ENCODE data around the gene SEC61B. TPM values are rescaled to one million over a fixed set of nuclear protein-coding genes. Genes with fewer than 3 reads are reported as not detected.
A peak's percentile ranks its signal among the peaks of the same experiment; 100 is the strongest.

Gene SEC61B
- total and polyA plus RNA-seq, 9 of the 15 experiments (the other 6 are each of a cell fraction or from before 2014, with no cell fraction given), result 57.8 to 262 (median 172) TPM

DNA sequence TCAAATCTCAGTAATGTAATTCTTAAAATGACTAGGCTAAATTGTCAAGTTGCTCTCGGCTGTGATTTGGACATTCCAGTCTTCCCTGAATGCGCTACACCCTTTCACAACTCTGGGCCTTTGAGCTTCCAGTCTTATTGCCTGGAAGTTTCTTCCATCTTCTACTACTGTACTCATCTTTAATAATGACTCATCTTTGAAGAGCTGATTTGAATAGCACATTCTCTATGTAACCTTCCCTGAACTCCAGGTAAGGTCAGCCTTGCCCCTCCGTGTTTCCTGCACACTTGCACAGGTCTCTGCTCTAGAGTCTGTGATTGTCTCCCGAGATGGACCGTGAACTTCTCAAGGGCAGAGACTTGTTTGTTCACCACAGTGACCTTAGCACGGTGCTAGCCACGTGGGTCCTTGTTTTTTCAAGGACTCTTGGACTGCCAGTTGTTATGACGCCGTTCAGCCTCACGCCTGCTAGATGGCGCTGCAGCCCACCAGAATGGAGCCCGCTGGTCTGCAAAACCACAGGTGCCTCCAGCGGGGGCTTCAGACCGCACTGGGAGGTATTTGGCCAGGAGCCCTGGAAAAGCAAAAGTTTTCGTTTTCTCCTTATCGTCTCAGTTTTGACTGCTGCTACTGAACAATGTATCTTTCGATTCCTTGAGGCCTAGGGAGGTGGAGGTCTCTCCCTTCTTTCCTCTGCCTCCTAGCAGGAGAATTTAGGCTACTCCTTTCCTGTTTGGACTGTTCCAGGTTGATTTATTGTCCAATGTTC lies 44.4 kb downstream of the SEC61B start (continued):
- TF ChIP-seq CTBP1 (IDR thresholded peaks at IDR 0.05; ENCODE audit: borderline replicate concordance) (peak; percentile 53; the same call in 1 of the 2 replicates), RBM17 (IDR thresholded peaks at IDR 0.05; ENCODE audit: borderline replicate concordance, low read depth, low read length) (no peak), ZBTB12 (CRISPR knock-in tag; IDR thresholded peaks at IDR 0.05) (no peak), GATA2 (CRISPR knock-in tag; IDR thresholded peaks at IDR 0.05) (no peak), SP2 (IDR thresholded peaks at IDR 0.05; ENCODE audit: extremely low read depth, low read depth, low read length, poor library complexity, severe bottlenecking) (no peak), REST (IDR thresholded peaks at IDR 0.05; ENCODE audit: borderline replicate concordance) (peak; percentile 78), REST (CRISPR knock-in tag; IDR thresholded peaks at IDR 0.05; ENCODE audit: low read depth) (no peak), TRIM24 (IDR thresholded peaks at IDR 0.05) (no peak), NR4A1 (CRISPR knock-in tag; IDR thresholded peaks at IDR 0.05) (no peak), NR4A1 (tag; IDR thresholded peaks at IDR 0.05) (no peak), ARID3B (CRISPR knock-in tag; IDR thresholded peaks at IDR 0.05; ENCODE audit: borderline replicate concordance) (no peak), ZNF589 (CRISPR knock-in tag; IDR thresholded peaks at IDR 0.05; ENCODE audit: low read depth) (no peak), MCM5 (IDR thresholded peaks at IDR 0.05; ENCODE audit: low read depth) (no peak)
